Measurements from ENCODE around the gene OR4K2. TPM values are rescaled to one million over a fixed set of nuclear protein-coding genes. Genes with fewer than 3 reads are reported as not detected.
"Not testable (repeated sequence)": the region's sequence is repeated elsewhere in the genome, so short reads cannot be mapped to it uniquely, and the experiment has no call there.

Gene OR4K2, protein sequence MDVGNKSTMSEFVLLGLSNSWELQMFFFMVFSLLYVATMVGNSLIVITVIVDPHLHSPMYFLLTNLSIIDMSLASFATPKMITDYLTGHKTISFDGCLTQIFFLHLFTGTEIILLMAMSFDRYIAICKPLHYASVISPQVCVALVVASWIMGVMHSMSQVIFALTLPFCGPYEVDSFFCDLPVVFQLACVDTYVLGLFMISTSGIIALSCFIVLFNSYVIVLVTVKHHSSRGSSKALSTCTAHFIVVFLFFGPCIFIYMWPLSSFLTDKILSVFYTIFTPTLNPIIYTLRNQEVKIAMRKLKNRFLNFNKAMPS
- total RNA-seq (not detected), total RNA-seq (0.08 to 0.12 reads per million in 2 donors)

DNA sequence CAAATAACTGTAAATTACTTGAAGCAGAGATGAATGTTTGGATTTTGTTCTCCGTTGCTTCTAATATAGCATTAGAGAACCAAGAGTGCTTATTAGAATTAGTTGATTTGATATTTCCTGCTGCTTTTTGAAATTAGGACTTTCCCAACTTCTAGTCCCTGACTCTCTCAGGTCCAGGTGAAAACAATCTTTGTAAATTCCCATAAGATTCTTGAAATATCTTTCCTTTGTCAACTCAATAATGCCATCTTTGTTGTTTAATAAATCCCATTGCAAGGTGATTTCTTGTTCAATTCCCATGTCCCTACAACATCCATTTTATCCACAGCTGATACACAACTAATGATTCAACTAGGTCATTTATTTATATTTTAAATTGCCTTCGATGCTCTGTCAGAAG, at the start of gene OR4K2:
Gene OR4K2 (plus strand): TSS at position 301 of the 400 bp plus-strand sequence. CDS start 1,126 bp downstream, outside the sequence.
- Mint-ChIP-seq H3K4me1 (peaks cover 4% of the 10 kb centered on the region), H3K4me3 (no peak within 1 kb of the TSS), H3K27me3 (no peaks in the 10 kb centered on the region), H3K27ac (no peak within 1 kb of the TSS), H3K36me3 (ENCODE audit: low read depth) (no peaks in the 10 kb centered on the region)
- H3K9me3 ChIP-seq (ENCODE audit: control insufficient read depth, low read length, poor library complexity, severe bottlenecking) = no peaks in the 10 kb centered on the region
- no peak for DNase-seq
- ATAC-seq = no peak

DNA sequence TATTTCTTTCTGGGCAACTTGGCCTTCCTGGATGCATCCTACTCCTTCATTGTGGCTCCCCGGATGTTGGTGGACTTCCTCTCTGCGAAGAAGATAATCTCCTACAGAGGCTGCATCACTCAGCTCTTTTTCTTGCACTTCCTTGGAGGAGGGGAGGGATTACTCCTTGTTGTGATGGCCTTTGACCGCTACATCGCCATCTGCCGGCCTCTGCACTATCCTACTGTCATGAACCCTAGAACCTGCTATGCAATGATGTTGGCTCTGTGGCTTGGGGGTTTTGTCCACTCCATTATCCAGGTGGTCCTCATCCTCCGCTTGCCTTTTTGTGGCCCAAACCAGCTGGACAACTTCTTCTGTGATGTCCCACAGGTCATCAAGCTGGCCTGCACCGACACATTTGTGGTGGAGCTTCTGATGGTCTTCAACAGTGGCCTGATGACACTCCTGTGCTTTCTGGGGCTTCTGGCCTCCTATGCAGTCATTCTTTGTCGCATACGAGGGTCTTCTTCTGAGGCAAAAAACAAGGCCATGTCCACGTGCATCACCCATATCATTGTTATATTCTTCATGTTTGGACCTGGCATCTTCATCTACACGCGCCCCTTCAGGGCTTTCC, 47.2 kb upstream of the OR4K2 start:
- not testable (repeated sequence) for H3K4me1 Mint-ChIP-seq; H3K9me3 ChIP-seq (ENCODE audit: control insufficient read depth, low read length, poor library complexity, severe bottlenecking); DNase-seq; H3K27me3 Mint-ChIP-seq; H3K27ac Mint-ChIP-seq; H3K36me3 Mint-ChIP-seq (ENCODE audit: low read depth); H3K4me3 Mint-ChIP-seq; ATAC-seq

DNA sequence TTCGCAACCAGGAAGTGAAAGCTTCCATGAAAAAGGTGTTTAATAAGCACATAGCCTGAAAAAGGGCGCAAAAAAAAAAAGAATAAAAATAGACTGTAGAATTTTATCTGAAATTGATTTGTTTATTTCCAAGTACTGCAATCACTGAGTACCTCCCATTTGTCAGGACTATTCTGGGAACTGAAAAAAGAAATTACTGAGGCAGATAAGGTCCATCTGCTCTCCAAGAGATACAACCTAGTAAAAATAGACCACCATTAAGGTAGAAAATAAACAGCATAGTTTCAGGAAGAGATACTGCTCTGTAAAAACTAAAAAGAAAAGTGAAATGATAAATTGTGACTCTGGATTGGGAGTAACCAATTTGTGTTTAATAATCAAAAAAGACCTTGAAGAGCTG, 46.6 kb upstream of the OR4K2 start:
- Mint-ChIP-seq H3K36me3 (ENCODE audit: low read depth) (no peaks in the 10 kb centered on the region), H3K4me3 (no peak overlapping the region), H3K4me1 (no peaks in the 10 kb centered on the region), H3K27ac (no peak overlapping the region), H3K27me3 (no peaks in the 10 kb centered on the region)
- ATAC-seq (no peak), DNase-seq (no peak)
- H3K9me3 ChIP-seq (ENCODE audit: control insufficient read depth, low read length, poor library complexity, severe bottlenecking) = no peaks in the 10 kb centered on the region

DNA sequence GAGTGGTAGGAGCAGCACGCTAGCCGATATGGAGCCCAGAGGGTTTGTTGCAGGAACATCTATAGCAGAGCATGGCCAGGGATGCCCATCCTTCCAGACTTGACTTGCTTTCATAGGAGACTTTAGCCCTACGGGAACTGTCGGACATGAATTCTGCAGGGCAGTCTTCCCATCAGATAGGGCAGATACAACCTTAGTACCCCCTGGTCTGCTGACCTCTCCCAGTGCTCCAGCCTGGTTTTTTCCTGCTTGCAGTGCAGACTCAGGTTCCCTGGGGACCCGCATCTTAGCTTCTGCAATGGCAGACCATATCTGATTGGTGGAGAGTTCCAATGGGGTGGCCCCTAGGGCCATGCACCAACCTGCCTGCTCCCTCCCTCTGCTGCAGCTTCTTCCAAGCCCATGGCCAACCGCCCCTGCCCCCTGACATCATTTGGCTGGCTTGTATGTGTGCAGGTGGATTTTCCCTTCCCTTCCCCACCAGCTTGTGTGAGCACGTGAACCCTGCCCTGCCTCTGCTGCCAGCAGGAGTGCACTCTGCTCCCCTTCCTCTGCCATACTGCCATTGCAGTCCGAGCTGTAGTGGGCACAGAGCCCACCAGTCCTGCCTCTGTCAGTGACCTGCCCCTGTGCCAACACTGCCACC, 40.6 kb upstream of the OR4K2 start:
- H3K36me3 Mint-ChIP-seq (ENCODE audit: low read depth); H3K4me1 Mint-ChIP-seq; H3K27ac Mint-ChIP-seq; DNase-seq; ATAC-seq; H3K9me3 ChIP-seq (ENCODE audit: control insufficient read depth, low read length, poor library complexity, severe bottlenecking); H3K4me3 Mint-ChIP-seq; H3K27me3 Mint-ChIP-seq: not testable (repeated sequence)

DNA sequence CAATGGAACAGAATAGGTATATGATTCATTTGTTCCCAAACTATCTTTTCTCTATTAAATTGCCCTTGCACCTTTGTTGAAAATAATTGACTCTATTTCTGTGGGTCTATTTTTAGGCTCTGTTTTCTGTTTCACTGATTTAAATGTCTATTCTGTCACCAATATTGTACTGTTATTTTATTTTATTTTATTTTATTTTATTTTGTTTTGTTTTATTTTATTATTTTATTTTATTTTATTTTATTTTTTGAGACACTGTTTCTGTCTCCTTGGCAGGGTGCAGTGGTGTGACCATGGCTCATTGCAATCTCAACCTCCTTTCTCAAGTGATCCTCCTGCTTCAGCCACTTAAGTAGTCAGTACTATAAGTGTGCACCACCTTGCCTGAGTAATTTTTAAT, 36.5 kb upstream of the OR4K2 start:
- Mint-ChIP-seq H3K27ac (no peak overlapping the region), H3K4me3 (no peak overlapping the region), H3K27me3 (no peaks in the 10 kb centered on the region), H3K4me1 (no peaks in the 10 kb centered on the region), H3K36me3 (ENCODE audit: low read depth) (peaks cover under 1% of the 10 kb centered on the region)
- no peaks in the 10 kb centered on the region for H3K9me3 ChIP-seq (ENCODE audit: control insufficient read depth, low read length, poor library complexity, severe bottlenecking)
- no peak for DNase-seq
- no peak for ATAC-seq

DNA sequence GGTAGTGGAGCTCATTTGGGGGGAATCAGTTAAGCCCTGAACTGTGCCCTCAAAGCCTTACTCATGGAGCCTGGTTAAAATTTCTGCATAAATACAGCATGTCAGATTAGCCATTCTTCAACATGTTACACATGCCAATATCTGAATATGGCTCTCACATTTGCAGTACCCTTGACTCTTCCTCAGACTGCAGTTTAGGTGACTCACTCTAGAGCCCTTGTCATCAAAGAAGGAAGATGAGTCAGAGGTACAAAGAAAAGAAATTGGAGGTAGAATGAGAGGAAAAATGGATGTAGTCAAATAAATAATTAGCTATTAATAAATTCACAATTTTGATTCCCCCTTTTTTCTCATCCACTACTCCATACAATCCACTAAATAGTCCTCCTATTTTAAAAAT, 23.6 kb upstream of the OR4K2 start:
- Mint-ChIP-seq H3K4me3 (no peak overlapping the region), H3K36me3 (ENCODE audit: low read depth) (no peaks in the 10 kb centered on the region), H3K27ac (no peak overlapping the region), H3K27me3 (no peaks in the 10 kb centered on the region), H3K4me1 (no peaks in the 10 kb centered on the region)
- DNase-seq (no peak), ATAC-seq (no peak)
- H3K9me3 ChIP-seq (ENCODE audit: control insufficient read depth, low read length, poor library complexity, severe bottlenecking) = no peaks in the 10 kb centered on the region

DNA sequence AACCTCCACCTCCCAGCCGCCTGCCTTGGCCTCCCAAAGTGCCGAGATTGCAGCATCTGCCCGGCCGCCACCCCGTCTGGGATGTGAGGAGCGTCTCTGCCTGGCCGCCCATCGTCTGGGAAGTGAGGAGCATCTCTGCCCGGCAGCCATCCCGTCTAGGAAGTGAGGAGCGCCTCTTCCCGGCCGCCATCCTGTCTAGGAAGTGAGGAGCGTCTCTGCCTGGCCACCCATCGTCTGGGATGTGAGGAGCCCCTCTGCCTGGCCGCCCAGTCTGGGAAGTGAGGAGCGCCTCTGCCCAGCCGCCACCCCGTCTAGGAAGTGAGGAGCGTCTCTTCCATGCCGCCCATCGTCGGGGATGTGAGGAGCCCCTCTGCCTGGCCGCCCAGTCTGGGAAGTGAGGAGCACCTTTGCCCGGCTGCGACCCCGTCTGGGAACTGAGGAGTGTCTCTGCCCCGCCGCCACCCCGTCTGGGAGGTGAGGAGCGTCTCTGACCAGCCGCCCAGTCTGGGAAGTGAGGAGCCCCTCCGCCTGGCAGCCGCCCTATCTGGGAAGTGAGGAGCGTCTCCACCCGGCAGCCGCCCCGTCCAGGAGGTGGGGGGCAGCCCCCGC, 8.8 kb upstream of the OR4K2 start:
- not testable (repeated sequence) for DNase-seq; H3K36me3 Mint-ChIP-seq (ENCODE audit: low read depth); H3K27ac Mint-ChIP-seq; ATAC-seq; H3K4me3 Mint-ChIP-seq; H3K27me3 Mint-ChIP-seq; H3K9me3 ChIP-seq (ENCODE audit: control insufficient read depth, low read length, poor library complexity, severe bottlenecking); H3K4me1 Mint-ChIP-seq

DNA sequence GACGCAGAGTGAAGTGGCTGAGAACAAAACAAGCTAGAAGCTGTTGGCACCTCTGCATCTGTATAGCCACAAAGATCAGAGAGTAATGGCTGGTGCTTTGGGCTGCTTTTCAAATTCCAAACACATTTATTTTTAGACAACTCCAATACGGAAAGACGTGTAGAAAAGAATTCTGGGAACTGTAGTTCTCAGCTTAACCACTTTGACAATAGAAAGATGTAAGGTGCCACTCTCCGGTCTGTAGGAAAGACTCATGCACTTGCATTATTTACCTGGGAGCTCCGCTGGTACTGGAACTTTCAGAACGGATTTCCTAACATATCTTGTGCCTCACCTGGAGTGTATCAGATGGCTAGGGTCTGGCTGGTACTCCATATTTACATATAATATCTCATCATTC, 1.8 kb upstream of the OR4K2 start:
- no peak overlapping the region for H3K4me3 Mint-ChIP-seq
- no peaks in the 10 kb centered on the region for H3K36me3 Mint-ChIP-seq (ENCODE audit: low read depth)
- ATAC-seq = no peak

DNA sequence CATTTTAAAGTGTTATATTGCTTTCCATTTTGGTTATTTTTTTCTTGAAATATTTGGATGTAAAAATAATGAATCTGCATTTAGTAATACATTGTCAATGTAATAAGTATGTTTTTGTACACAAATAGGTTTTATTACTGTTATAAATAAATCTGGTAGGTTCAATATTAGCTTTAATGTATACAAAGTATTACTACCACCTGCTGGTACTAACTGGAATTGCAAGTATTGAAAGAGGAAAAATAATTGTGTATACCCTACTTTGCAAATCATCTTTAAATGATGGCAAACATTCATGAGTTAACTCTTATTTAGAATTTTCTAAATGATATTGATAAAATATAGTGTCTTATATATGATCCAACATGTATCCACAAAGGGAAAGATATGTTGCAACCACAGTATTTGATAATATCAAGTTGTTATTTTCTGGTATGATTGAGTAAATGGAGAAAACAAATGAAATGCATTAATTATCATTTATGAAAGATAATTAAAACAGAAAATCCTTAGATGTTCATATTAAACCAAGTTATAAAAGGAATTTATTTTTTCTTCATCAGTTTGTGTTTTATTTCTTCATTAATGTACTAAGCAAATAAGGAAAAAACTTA, 3.2 kb downstream of the OR4K2 start:
- Mint-ChIP-seq H3K27me3 (no peaks in the 10 kb centered on the region), H3K4me3 (no peak overlapping the region), H3K27ac (no peak overlapping the region), H3K36me3 (ENCODE audit: low read depth) (no peaks in the 10 kb centered on the region), H3K4me1 (peaks cover 6% of the 10 kb centered on the region)
- DNase-seq = no peak
- no peaks in the 10 kb centered on the region for H3K9me3 ChIP-seq (ENCODE audit: control insufficient read depth, low read length, poor library complexity, severe bottlenecking)
- no peak for ATAC-seq

More for the DNA sequence above, 1.8 kb upstream of the OR4K2 start:
- no peaks in the 10 kb centered on the region for H3K9me3 ChIP-seq (ENCODE audit: control insufficient read depth, low read length, poor library complexity, severe bottlenecking)
- Mint-ChIP-seq H3K27me3 (no peaks in the 10 kb centered on the region), H3K27ac (no peak overlapping the region), H3K4me1 (peaks cover 4% of the 10 kb centered on the region)
- DNase-seq = no peak

DNA sequence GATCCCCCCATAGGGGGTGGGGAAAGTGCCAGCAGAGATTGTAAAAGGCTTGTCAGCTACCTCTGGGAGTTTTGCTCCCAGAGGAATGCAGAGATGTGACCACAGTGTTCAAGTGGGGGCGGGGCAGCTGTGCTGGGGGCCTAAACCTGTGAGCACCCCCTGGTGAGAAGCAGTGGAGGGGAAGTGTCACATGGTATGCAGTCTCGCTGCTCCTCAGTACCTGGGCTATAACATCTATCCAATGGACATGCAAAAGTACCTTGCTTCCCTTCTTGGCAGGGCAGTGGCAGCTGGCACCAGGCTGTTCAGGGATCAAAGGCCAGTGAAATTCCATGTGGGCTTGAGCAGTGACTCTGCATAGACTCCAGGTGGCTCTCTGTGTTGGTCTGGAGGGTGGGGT, 20.3 kb downstream of the OR4K2 start:
- peaks cover 5% of the 10 kb centered on the region for H3K9me3 ChIP-seq (ENCODE audit: control insufficient read depth, low read length, poor library complexity, severe bottlenecking)
- Mint-ChIP-seq H3K27me3 (no peaks in the 10 kb centered on the region), H3K4me1 (no peaks in the 10 kb centered on the region), H3K4me3 (no peak overlapping the region), H3K36me3 (ENCODE audit: low read depth) (peaks cover 2% of the 10 kb centered on the region), H3K27ac (no peak overlapping the region)
- ATAC-seq = no peak
- no peak for DNase-seq

DNA sequence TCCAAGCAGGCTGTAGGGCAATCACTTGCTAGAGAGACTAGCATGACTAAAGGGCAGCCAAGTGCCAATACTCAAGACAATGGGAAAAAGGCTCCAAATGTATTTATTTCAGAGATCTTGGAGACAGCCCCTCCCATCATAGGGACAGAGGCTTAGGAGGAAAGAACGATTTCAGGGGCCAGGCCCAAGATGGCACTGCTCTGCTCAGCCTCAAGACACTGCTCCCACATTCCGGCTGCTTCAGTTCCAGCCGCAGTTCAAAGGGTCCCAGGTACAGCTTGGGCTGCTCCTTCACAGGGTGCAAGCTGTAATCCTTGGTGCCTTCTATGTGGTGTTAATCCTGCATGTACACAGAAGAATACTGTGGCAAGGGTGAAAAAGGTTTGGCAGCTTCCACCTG, 26.1 kb downstream of the OR4K2 start:
- no peaks in the 10 kb centered on the region for H3K27me3 Mint-ChIP-seq
- ATAC-seq = no peak
- H3K27ac Mint-ChIP-seq = no peak overlapping the region
- H3K4me3 Mint-ChIP-seq = no peak overlapping the region
- no peaks in the 10 kb centered on the region for H3K4me1 Mint-ChIP-seq
- H3K36me3 Mint-ChIP-seq (ENCODE audit: low read depth) = no peaks in the 10 kb centered on the region
- no peaks in the 10 kb centered on the region for H3K9me3 ChIP-seq (ENCODE audit: control insufficient read depth, low read length, poor library complexity, severe bottlenecking)
- no peak for DNase-seq

DNA sequence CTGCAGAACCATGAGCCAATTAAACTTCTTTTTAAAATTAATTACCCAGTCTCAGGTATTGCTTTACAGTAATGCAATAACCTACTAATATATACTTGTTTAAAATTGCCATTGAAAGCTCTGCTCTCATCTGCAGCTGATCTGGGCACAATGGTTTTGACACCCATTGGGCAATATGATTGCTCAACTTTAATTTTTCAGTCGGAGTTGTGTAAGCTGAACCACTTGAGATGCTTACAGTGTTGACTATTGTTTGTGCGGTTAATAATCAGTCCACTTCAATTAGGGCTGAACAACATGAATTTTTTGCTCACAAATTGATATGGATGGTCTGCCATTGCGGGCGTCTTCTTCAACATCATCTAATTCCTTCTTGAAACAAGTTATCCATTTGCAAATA, 27.5 kb downstream of the OR4K2 start:
- no peak overlapping the region for H3K27ac Mint-ChIP-seq
- no peaks in the 10 kb centered on the region for H3K27me3 Mint-ChIP-seq
- DNase-seq (no peak), ATAC-seq (no peak)
- H3K4me1 Mint-ChIP-seq = no peaks in the 10 kb centered on the region
- H3K4me3 Mint-ChIP-seq = no peak overlapping the region
- H3K9me3 ChIP-seq (ENCODE audit: control insufficient read depth, low read length, poor library complexity, severe bottlenecking) = no peaks in the 10 kb centered on the region
- H3K36me3 Mint-ChIP-seq (ENCODE audit: low read depth) = no peaks in the 10 kb centered on the region

DNA sequence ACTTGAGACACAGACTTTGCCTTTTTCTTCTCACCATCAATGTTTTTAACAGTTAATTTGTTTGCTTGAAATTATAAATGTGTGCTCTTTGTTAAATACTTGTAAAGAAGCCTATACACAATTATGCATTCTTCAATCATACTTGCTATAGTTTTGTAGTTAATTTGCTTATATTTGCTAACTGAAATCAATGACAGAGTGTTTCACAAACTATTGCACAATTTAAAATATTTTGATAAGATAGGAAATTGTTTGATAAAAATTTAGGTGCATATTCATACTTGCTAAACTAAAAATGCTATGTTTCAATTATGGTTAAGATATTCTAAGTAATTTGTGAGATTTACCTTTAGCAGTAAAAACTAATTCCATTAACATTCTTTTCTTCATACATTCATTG, 31.7 kb downstream of the OR4K2 start:
- Mint-ChIP-seq H3K4me1 (no peaks in the 10 kb centered on the region), H3K27ac (no peak overlapping the region), H3K27me3 (no peaks in the 10 kb centered on the region), H3K36me3 (ENCODE audit: low read depth) (no peaks in the 10 kb centered on the region), H3K4me3 (no peak overlapping the region)
- no peaks in the 10 kb centered on the region for H3K9me3 ChIP-seq (ENCODE audit: control insufficient read depth, low read length, poor library complexity, severe bottlenecking)
- DNase-seq = no peak
- ATAC-seq = no peak
